CD4-positive, CD25-positive, alpha-beta regulatory T cell (primary cell): ENCODE results near the gene RHOD. TPM values are rescaled to one million over a fixed set of nuclear protein-coding genes. Genes with fewer than 3 reads are reported as not detected.

Experiments
- ATAC-seq, 2 donors: fragments of 150-1000 bp; cut with Tn5 transposase; one replicate each; pipeline ENCODE4 v1.10.0; 2021; ENCODE audit warnings: low read depth in 2 of 2, moderate number of reproducible peaks in 2 of 2, moderate library complexity in 1 of 2
- DNase-seq, 3 donors: peaks; one replicate each; pipeline versions ENCODE4 v3.0.0 to v3.0.0-alpha.2; 2012 to 2022; ENCODE audit warnings: mixed read lengths in 1 of 3
- H3K27ac ChIP-seq: one replicate; pipeline ENCODE4 v1.7.0; 2013; ENCODE audit warnings: mild to moderate bottlenecking, low read length; ENCODE audit not compliant: insufficient read depth, poor library complexity, severe bottlenecking
- H3K27me3 ChIP-seq: one replicate; pipeline ENCODE4 v1.7.0; 2013; ENCODE audit warnings: low read length; ENCODE audit not compliant: control insufficient read depth, insufficient read depth
- H3K36me3 ChIP-seq: one replicate; pipeline ENCODE4 v1.7.0; 2013; ENCODE audit warnings: mild to moderate bottlenecking, low read length, moderate library complexity; ENCODE audit not compliant: control insufficient read depth, insufficient read depth
- H3K4me1 ChIP-seq: 2 replicates; pipeline ENCODE4 v1.7.0; 2013; ENCODE audit warnings: mild to moderate bottlenecking, low read length; ENCODE audit not compliant: insufficient read depth, control insufficient read depth, poor library complexity, severe bottlenecking
- H3K4me3 ChIP-seq: one replicate; pipeline ENCODE4 v1.7.0; 2013; ENCODE audit warnings: low read depth, mild to moderate bottlenecking, low read length, moderate library complexity
- H3K9me3 ChIP-seq, 2 experiments: 1 replicate in 1 of 2; 2 replicates in 1 of 2; pipeline ENCODE4 v1.7.0; 2013; ENCODE audit warnings: low read length in 2 of 2, mild to moderate bottlenecking in 1 of 2, moderate library complexity in 1 of 2; ENCODE audit not compliant: control insufficient read depth in 2 of 2
- H3K27ac Mint-ChIP-seq, 3 donors: one replicate each; pipeline ENCODE4 v1.8.0; 2020 to 2022; ENCODE audit warnings: mild to moderate bottlenecking in 3 of 3, mixed read lengths in 3 of 3, moderate library complexity in 2 of 3
- H3K27me3 Mint-ChIP-seq: one replicate; pipeline ENCODE4 v1.8.0; 2022; ENCODE audit warnings: mild to moderate bottlenecking, mixed read lengths
- H3K36me3 Mint-ChIP-seq: one replicate; pipeline ENCODE4 v1.8.0; 2020; ENCODE audit warnings: mixed read lengths
- H3K4me1 Mint-ChIP-seq, 4 donors: one replicate each; pipeline ENCODE4 v1.8.0; 2020 to 2022; ENCODE audit warnings: mixed read lengths in 4 of 4, mild to moderate bottlenecking in 1 of 4
- H3K4me3 Mint-ChIP-seq, 4 donors: one replicate each; pipeline ENCODE4 v1.8.0; 2020 to 2022; ENCODE audit warnings: mild to moderate bottlenecking in 4 of 4, mixed read lengths in 4 of 4, moderate library complexity in 3 of 4
- H3K9me3 Mint-ChIP-seq, 7 donors: one replicate each; pipeline ENCODE4 v1.8.0; 2020 to 2022; ENCODE audit warnings: mixed read lengths in 7 of 7, mild to moderate bottlenecking in 3 of 7, moderate library complexity in 2 of 7
- polyA plus RNA-seq, 4 donors: library from polyadenylated mRNA; unstranded; fragments of 300-500 nt; fragmentation: Illumina TruSeq; gene quantifications; one replicate each; pipeline ENCODE4 v1.2.3, GENCODE V29; 2021
- total RNA-seq: library from RNA; stranded (reverse); gene quantifications from one replicate; pipeline ENCODE4 v1.2.3, GENCODE V29; 2022

The RHOD gene
- total and polyA plus RNA-seq, 5 donors from 2014 or later = 0.63 to 0.78 (median 0.72) TPM; not detected in 2

GRCh38 chr11:67054836-67055523 is 1.7 kb upstream of the RHOD start:
- Mint-ChIP-seq H3K4me1 (peaks cover 0 to 12% (median 8%) of the 10 kb centered on the region in 4 donors), H3K9me3 (no peaks in the 10 kb centered on the region), H3K36me3 (no peaks in the 10 kb centered on the region), H3K27ac (no peak overlapping the region), H3K27me3 (peaks cover 7% of the 10 kb centered on the region), H3K4me3 (no peak overlapping the region)
- H3K9me3 ChIP-seq = no peaks in the 10 kb centered on the region
- no peaks in the 10 kb centered on the region for H3K36me3 ChIP-seq
- H3K27me3 ChIP-seq = no peaks in the 10 kb centered on the region
- no peak overlapping the region for H3K27ac ChIP-seq
- DNase-seq (no peak), ATAC-seq (no peak)
- peaks cover 13% of the 10 kb centered on the region for H3K4me1 ChIP-seq
- no peak overlapping the region for H3K4me3 ChIP-seq

- no peaks in the 10 kb centered on the region for H3K9me3 ChIP-seq
- H3K27me3 ChIP-seq = no peaks in the 10 kb centered on the region
- ATAC-seq (no peak), DNase-seq (no peak)
- Mint-ChIP-seq H3K36me3 (no peaks in the 10 kb centered on the region), H3K27me3 (peaks cover 11% of the 10 kb centered on the region), H3K9me3 (no peaks in the 10 kb centered on the region), H3K27ac (no peak overlapping the region), H3K4me1 (peaks cover 0 to 12% (median 8%) of the 10 kb centered on the region in 4 donors), H3K4me3 (peak overlapping the region in 2 of 4 donors; percentile 57 to 61)
- no peak overlapping the region for H3K4me3 ChIP-seq
- H3K36me3 ChIP-seq = no peaks in the 10 kb centered on the region
- H3K27ac ChIP-seq = no peak overlapping the region
- H3K4me1 ChIP-seq = peaks cover 13% of the 10 kb centered on the region
Measured at GRCh38 chr11:67055812-67056211, 835 bp upstream of the RHOD start.

GRCh38 chr11:67057205-67057672 is 592 bp downstream of the RHOD start:
- no peak for ATAC-seq
- no peaks in the 10 kb centered on the region for H3K9me3 Mint-ChIP-seq
- Histone ChIP-seq H3K4me3 (no peak overlapping the region), H3K27ac (no peak overlapping the region), H3K4me1 (peaks cover 13% of the 10 kb centered on the region), H3K36me3 (no peaks in the 10 kb centered on the region), H3K27me3 (no peaks in the 10 kb centered on the region), H3K9me3 (no peaks in the 10 kb centered on the region)
- H3K4me3 Mint-ChIP-seq = peak overlapping the region in 3 of 4 donors; percentile 58 to 85 (median 68)
- no peaks in the 10 kb centered on the region for H3K36me3 Mint-ChIP-seq
- DNase-seq = no peak
- no peak overlapping the region for H3K27ac Mint-ChIP-seq
- peaks cover 0 to 12% (median 8%) of the 10 kb centered on the region in 4 donors for H3K4me1 Mint-ChIP-seq
- peaks cover 11% of the 10 kb centered on the region for H3K27me3 Mint-ChIP-seq

- Mint-ChIP-seq H3K36me3 (no peaks in the 10 kb centered on the region), H3K9me3 (no peaks in the 10 kb centered on the region), H3K4me1 (peaks cover 0 to 12% (median 8%) of the 10 kb centered on the region in 4 donors), H3K4me3 (no peak overlapping the region), H3K27me3 (peaks cover 11% of the 10 kb centered on the region), H3K27ac (peak overlapping the region in 1 of 3 donors; percentile 14)
- no peaks in the 10 kb centered on the region for H3K9me3 ChIP-seq
- H3K27me3 ChIP-seq = no peaks in the 10 kb centered on the region
- H3K36me3 ChIP-seq = no peaks in the 10 kb centered on the region
- ATAC-seq = no peak
- H3K4me3 ChIP-seq = no peak overlapping the region
- DNase-seq = no peak
- peaks cover 13% of the 10 kb centered on the region for H3K4me1 ChIP-seq
- no peak overlapping the region for H3K27ac ChIP-seq
Measured at GRCh38 chr11:67058506-67058905, 1.9 kb downstream of the RHOD start.

GRCh38 chr11:67059671-67060070 is 3.0 kb downstream of the RHOD start:
- Mint-ChIP-seq H3K4me1 (peaks cover 0 to 12% (median 7%) of the 10 kb centered on the region in 4 donors), H3K9me3 (no peaks in the 10 kb centered on the region), H3K36me3 (no peaks in the 10 kb centered on the region), H3K4me3 (no peak overlapping the region), H3K27me3 (peaks cover 11% of the 10 kb centered on the region), H3K27ac (no peak overlapping the region)
- no peak overlapping the region for H3K27ac ChIP-seq
- H3K27me3 ChIP-seq = no peaks in the 10 kb centered on the region
- DNase-seq (no peak), ATAC-seq (no peak)
- no peaks in the 10 kb centered on the region for H3K9me3 ChIP-seq
- peaks cover 13% of the 10 kb centered on the region for H3K4me1 ChIP-seq
- no peak overlapping the region for H3K4me3 ChIP-seq
- H3K36me3 ChIP-seq = no peaks in the 10 kb centered on the region

DNA sequence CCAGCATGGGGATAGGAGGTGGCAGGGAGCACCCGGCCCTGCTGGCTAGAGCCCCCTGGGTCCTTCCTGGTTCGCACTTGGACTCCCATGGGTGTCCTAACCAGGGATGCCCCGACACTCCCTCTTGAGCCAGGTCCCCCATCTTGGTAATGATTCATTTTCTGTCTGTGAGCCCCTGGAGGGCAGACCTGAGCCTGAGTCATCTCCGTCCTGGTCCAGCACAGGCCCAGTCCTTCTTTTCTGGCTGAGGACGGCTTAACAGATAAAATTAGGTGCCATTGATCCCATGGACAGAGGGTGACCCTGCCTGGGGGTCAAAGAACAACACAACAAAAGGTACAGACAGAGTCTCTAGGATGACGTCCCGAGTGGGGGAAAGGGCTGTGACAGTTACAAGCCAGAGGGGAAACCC is 3.5 kb downstream of the RHOD start:
- Mint-ChIP-seq H3K27me3 (peaks cover 8% of the 10 kb centered on the region), H3K4me1 (peaks cover 0 to 12% (median 7%) of the 10 kb centered on the region in 4 donors), H3K27ac (no peak overlapping the region), H3K9me3 (no peaks in the 10 kb centered on the region), H3K4me3 (no peak overlapping the region), H3K36me3 (no peaks in the 10 kb centered on the region)
- H3K27me3 ChIP-seq = no peaks in the 10 kb centered on the region
- ATAC-seq = no peak
- no peaks in the 10 kb centered on the region for H3K36me3 ChIP-seq
- H3K4me1 ChIP-seq = peaks cover 13% of the 10 kb centered on the region
- H3K27ac ChIP-seq = no peak overlapping the region
- no peak overlapping the region for H3K4me3 ChIP-seq
- no peak for DNase-seq
- H3K9me3 ChIP-seq = no peaks in the 10 kb centered on the region

DNA sequence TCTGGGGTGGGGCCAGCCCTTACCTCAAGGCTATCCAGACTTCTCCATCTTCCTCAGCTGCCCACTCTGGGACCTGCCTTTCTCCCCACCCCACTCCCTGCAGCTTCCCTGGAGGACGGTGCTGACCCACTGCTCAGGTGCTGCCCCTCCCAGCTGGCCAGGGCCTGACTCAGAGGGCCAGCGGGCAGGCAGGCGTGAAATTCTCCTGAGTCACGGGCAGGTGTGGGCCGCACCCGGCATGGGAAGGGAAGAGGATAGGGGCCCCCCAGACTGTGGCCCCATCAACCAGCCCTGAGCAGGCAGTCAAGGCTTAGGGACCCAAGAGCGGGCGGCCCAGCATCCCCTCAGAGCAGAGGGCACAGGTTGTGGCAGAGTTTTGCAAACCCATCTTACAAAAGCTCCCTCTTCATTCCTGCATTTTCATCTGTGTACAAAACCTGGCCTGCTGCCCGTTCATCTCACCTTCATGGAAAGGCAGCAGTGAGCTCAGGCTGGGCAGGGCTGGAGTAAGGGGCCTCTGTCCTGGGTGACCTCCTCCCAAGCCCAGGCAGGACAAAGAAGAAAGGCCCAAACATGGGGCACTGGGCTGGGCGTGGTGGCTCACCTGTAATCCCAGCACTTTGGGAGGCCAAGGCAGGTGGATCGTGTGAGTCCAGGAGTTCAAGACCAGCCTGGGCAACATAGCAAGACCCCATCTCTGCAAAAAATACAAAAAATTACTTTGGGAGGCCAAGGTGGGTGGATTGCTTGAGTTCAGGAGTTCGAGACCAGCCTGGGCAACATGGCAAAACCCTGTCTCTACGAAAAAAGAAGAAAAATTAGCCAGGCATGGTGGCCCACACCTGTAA is 6.1 kb downstream of the RHOD start:
- H3K4me3 ChIP-seq = no peak overlapping the region
- H3K9me3 ChIP-seq = no peaks in the 10 kb centered on the region
- Mint-ChIP-seq H3K4me1 (no peaks in the 10 kb centered on the region), H3K36me3 (no peaks in the 10 kb centered on the region), H3K4me3 (no peak overlapping the region), H3K9me3 (no peaks in the 10 kb centered on the region), H3K27me3 (peaks cover 4% of the 10 kb centered on the region), H3K27ac (peak overlapping the region in 1 of 3 donors; percentile 20)
- no peak for ATAC-seq
- no peaks in the 10 kb centered on the region for H3K27me3 ChIP-seq
- no peaks in the 10 kb centered on the region for H3K36me3 ChIP-seq
- no peaks in the 10 kb centered on the region for H3K4me1 ChIP-seq
- DNase-seq = no peak
- no peak overlapping the region for H3K27ac ChIP-seq
